Fibroblast of skin of right biceps (primary cell): ENCODE results near the gene EML4.
"Not testable (repeated sequence)": the region's sequence is repeated elsewhere in the genome, so short reads cannot be mapped to it uniquely, and the experiment has no call there.

Source experiments
- DNase-seq: peaks from one replicate; pipeline ENCODE4 v3.0.0-alpha.2; 2013

Gene EML4

GRCh38 chr2:42337846-42338566, 168.9 kb downstream of the EML4 start:
- DNase-seq: no peak

GRCh38 chr2:42338567-42339190, 169.5 kb downstream of the EML4 start:
- no peak for DNase-seq

DNA sequence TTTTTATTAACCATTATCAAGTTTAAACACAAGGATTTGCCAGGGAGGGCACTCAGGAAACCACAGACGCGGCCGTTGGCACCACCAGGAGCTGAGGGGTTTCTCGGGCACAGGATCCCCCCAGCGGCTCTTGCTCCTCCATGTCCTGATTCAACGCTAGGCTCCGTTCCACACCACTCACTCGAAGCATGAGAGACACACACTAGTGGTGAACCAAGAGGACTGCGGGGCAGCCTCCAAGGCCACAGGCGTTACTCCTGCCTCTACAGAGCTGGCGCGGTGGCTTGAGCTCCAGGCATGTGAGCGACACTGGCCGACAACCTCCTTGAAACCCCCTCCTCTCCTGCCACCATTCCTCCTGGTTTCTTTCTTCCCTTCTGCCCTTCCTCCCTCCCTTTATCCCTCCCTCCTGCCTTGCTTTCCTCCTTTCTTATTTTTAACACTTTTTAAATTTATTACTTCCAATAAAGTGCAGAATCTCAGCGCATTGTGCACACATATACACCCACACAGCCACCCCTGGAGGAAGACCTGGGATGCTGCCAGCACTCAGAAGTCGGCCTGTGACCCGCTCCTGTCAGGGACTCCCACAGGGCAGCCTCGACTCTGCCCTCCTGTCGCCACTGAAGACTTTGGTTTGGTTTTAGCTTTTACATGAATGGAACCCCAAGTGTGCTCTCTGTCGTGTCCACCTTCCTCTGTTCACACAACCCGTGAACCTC, 170.2 kb downstream of the EML4 start:
- DNase-seq: no peak

GRCh38 chr2:42340045-42340937, 171.1 kb downstream of the EML4 start:
- no peak for DNase-seq

DNA sequence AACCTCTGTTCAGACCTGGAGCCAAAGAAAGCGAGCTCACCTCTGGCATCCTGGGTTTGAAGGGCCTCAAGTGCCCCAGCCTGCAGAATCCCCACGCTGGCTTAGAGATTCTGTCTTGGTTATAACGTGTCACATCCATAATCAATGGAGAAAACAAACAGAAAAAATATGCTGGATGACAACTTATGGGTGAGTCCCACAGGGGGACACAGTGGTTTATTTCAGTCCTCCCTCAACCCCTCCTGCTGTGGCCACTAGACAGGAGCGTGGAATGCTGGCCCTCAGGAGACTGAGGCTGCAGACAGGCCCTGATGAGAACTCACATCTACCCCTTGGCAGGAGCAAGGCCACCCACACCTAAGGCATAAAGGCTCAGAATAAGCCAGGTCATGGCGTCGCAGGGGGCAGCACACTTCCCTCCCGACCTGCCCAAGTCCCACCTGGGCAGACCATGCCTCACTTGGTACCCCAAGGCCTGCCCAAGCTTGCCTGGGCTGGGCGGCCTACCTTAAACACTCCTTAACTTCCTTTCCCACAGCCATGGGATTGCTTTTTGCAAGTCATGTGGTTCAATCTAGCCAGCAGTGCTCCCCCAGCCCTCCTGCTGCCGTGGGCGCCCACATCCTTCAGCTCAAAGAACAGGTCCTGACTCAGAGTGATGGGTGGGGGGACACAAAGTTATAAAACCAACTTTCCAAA, 171.9 kb downstream of the EML4 start:
- DNase-seq: no peak

DNA sequence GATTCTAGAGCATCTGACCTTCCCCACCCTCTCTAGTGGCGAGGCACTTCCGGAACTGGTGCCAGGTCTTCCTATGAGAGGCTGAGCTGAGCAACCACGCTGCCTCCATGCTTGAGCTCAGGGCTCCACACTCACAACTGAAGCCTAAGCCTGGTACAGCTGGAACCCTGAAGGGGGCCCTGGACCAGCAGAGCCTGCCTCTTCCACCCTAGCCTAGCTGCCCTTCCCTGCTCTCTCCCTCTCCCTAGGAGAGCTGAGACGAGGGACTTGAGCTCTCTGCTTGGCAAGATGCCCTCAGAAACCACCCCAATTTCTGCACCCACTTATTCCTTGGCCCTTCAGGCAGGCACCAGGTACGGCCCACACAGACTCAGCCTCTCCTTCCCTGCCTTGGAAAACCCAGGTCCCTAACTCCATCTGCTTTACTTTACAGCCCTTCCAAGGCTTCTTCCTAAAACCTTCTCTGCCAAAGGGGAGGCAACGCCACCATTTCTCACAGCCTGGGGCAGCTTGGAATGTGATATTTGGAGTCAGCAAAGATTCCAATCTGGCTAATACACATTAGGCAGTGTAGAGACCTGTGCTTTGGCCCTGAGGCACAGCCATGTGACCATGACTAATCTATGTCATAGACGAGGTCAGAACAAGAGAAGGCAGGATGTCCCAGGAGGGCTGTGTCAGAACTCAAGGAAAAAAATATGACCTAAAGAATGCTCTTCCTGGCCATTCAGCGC, 173.1 kb downstream of the EML4 start:
- peak; percentile 93 for DNase-seq

GRCh38 chr2:42342795-42343241, 173.7 kb downstream of the EML4 start:
- no peak for DNase-seq

GRCh38 chr2:42345986-42346385, 176.8 kb downstream of the EML4 start:
- DNase-seq: no peak

DNA sequence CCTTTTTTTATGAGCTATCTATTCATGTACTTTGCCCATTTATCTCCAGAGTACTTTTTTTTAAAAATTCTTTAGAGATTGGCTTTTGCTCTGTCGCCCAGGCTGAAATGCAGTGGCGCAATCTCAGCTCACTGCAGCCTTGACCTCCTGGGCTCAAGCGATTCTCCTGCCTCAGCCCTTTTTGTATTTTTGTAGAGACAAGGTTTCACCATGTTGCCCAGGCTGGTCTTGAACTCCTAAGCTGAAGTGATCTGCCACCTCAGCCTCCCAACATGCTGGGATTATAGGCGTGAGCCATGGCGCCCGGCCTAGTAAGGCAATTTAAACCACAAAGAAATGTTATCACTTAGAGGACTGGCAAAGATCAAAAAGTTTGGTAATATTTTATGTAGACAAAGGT, 177.7 kb downstream of the EML4 start:
- DNase-seq: not testable (repeated sequence)

DNA sequence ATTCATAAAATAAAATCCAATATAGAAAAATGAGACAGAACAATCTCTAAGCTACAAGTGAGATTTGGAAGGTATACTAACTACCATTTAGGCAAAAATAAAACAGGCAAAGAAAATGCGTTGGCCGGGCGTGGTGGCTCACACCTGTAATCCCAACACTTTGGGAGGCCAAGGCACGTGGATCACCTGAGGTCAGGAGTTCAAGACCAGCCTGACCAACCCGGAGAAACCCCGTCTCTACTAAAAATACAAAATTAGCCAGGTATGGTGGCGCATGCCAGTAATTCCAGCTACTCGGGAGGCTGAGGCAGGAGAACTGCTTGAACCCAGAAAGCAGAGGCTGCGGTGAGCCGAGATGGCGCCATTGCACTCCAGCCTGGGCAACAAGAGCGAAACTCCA, 178.4 kb downstream of the EML4 start:
- not testable (repeated sequence) for DNase-seq

- no peak for DNase-seq
These were observed 179.1 kb downstream of the EML4 start for GRCh38 chr2:42348113-42348805.

- DNase-seq: no peak
These were observed 181.4 kb downstream of the EML4 start for GRCh38 chr2:42350434-42351063.

DNA sequence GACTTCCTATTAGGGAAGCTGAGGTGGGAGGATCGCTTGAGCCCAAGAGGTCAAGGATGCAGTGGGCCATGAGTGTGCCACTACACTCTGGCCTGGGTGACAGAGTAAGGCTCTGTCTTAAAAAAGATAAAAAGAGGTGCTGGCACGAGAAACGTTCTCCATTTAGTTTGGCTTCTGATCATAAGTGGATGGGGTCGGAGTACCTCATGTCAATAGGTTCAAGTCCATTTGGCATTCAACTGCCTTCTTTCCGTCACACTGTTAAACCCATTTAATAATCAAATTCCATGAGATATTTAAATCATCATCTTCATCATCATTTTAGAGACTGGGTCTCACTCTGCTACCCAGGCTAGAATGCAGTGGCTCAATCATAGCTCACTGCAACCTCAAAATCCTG, 182.7 kb downstream of the EML4 start:
- no peak for DNase-seq

GRCh38 chr2:42353792-42354429, 184.8 kb downstream of the EML4 start:
- DNase-seq: no peak

DNA sequence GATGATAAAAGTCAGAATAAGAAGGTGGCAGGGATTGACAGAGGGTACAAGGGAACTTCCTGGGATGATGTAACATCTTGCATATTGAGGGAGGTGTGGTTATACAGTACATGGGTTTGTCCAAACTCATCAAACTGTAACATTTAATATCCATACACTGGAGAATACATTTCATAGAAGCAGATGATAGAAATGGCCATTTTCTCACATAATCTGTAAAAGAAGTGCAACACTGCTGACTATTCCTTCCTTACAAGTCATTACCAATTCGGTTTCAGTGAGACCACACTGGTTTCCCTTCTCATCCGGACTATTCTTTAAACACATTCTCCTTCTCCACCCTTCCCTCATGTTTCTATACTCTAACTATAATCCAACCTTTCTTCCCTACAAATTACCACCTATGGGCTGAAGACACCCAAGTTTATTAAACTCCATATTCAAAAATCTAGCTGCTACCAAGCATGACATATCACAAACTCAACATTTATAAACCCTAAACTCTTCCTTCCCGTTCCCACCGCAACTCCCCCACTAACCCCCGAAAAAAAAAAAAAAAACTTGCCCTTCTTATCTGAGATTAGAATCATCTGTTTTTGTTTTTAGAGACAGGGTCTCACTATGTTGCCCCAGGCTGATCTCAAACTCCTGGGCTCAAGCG, 190.3 kb downstream of the EML4 start:
- no peak for DNase-seq

DNA sequence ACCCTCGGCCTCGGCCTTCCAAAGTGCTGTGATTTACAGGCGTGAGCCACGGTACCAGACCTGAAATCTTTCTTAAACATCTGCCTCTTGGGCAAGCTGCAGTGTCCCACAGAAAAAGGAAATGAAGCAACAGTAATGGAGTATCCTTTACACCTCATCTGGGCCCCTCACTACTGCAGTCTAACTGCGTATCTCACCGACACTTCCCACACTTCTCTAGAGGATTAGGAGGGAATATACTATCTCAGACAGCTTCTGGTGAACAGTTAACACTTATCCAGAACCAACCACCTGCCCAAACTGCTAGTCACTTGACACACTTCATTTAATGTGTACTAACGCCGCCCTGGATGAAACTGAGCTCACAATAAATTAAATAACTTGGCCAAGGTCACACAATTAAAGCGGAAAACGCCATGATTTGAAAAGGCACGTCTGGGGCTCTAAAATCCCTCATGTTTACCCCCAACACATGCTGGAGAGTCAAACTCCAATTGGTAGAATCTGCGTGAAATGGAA, 190.9 kb downstream of the EML4 start:
- peak; percentile 34 for DNase-seq

DNA sequence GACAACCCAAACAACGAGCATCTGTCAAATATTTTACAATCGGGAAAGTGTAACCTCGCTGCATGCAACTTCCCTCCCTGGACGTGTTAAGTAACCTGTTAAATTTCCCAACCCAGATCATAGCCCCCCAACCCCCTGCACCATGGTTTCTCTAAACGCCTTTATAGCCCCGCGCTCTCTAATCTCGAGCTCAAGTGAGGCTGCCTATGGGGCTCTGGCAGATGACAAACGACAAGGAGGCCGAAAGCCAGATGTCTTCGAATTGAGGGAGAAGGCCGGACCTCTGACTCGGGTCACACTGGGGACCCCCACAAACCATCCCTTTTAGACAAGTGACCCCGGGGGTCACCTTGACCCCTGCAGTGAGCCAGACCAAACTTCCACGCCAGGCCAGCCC, 191.3 kb downstream of the EML4 start:
- no peak for DNase-seq

DNA sequence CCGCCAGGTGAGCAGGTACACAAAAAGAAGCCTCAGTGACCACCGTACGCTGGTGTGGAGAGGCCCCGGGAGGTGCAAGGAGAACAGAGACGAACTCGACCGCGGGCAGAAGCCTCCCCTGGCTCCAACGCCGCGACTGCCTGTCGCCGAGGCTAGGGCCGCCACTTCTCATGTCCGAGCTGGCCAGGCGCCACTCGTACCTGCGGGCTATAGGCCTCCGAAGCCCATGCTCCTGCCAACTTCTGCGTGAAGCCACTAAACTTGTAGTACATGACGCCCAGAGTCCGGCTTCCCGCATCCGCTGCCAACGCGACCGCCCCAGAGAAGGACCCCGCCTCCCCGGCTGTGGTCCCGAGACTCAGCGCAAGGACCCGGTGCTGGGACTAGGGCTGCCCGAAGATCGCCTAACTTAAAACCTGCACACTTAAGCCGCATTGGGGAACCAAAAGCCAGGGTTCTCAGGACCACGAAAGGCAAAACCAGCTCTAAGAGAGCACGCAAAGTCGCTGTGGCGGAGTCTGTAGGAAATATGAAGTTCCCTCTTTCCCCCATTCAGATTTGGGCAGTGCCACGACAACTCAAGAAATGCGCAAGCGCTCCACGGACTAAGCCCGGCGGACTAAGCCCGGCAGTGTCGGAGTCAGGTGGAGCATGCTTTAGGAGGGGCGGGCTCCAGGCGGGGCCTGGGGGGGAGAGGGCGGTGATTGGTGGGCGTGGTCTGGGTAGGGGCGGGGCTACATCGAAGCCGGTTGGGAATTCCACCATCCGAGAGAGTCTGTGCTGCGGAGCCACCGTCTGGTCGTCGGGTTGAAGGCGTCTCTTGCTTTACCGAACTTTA, 192.0 kb downstream of the EML4 start, which contains the start of gene COX7A2L:
TSS of gene COX7A2L (minus strand) at position 328 of the 838 bp plus-strand sequence. CDS start at position 272, 56 bp downstream.
- peak; percentile 98 for DNase-seq
